Esophagus muscularis mucosa (tissue), 3 donors: ENCODE results near the gene PTPN2.

Experiments used
- POLR2A ChIP-seq: fragments of 450-650 bp; IDR thresholded peaks from one replicate; pipeline ENCODE4 v1.6.1; 2017; ENCODE audit warnings: antibody characterized with exemption, moderate library complexity, mild to moderate bottlenecking, low read depth
- TF ChIP-seq, protein P1 (sequence below), 3 experiments: fragments of 200-600 bp in 2 of 3; fragments of 450-650 bp in 1 of 3; sonication (generic) in 2 of 3; IDR thresholded peaks; one replicate each; pipeline ENCODE4 v1.5.1; 2017 to 2019; ENCODE audit warnings: antibody characterized with exemption in 3 of 3, mild to moderate bottlenecking in 2 of 3, moderate library complexity in 1 of 3

DNA sequence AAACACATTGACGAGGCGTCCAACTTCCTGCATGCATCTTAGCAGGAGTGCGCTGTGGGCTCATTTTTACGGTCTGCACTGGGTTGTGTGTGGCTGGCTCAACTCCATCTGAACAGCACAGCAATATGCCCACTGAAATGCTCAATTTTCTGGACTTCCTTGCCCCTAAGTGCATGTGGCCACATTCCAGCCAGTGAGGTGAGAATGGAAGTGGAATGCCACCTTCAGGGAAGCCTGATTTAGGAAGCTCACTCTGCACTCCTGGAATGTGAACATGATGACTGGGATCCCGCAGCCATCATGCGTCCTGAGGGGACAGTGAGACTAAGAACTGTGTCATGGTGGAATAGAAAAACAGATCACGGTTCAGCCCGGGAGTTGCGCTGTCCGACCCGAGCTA is 105.0 kb downstream of the PTPN2 start:
- TF ChIP-seq, protein P1, sequence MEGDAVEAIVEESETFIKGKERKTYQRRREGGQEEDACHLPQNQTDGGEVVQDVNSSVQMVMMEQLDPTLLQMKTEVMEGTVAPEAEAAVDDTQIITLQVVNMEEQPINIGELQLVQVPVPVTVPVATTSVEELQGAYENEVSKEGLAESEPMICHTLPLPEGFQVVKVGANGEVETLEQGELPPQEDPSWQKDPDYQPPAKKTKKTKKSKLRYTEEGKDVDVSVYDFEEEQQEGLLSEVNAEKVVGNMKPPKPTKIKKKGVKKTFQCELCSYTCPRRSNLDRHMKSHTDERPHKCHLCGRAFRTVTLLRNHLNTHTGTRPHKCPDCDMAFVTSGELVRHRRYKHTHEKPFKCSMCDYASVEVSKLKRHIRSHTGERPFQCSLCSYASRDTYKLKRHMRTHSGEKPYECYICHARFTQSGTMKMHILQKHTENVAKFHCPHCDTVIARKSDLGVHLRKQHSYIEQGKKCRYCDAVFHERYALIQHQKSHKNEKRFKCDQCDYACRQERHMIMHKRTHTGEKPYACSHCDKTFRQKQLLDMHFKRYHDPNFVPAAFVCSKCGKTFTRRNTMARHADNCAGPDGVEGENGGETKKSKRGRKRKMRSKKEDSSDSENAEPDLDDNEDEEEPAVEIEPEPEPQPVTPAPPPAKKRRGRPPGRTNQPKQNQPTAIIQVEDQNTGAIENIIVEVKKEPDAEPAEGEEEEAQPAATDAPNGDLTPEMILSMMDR (IDR thresholded peaks at IDR 0.05) = no peak
- TF ChIP-seq POLR2A = no peak
